B cell (primary cell): ENCODE data around the gene PIPOX. TPM values are rescaled to one million over a fixed set of nuclear protein-coding genes. Genes with fewer than 3 reads are reported as not detected.

Experiments
- ATAC-seq: fragments of 200-7000 bp; cut with Tn5 transposase; one replicate; pipeline ENCODE4 v1.10.0; 2021; ENCODE audit warnings: low read depth, mild to moderate bottlenecking, moderate number of reproducible peaks, moderate library complexity
- CTCF ChIA-PET: fragments of 350-600 bp; sonication (Branson Sonifier 250); formaldehyde crosslinking; loops from one replicate; lab custom pipeline; 2021; ENCODE audit warnings: antibody characterized with exemption, inconsistent platforms; lab: Charles Lee
- POLR2A ChIA-PET: fragments of 350-600 bp; sonication (Branson Sonifier 250); formaldehyde crosslinking; loops from one replicate; lab custom pipeline; 2021; ENCODE audit warnings: antibody characterized with exemption; lab: Charles Lee
- DNase-seq: peaks from one replicate; pipeline ENCODE4 v3.0.0; 2013
- H2AFZ ChIP-seq: 2 replicates; pipeline ENCODE4 v1.6.1; 2012; ENCODE audit warnings: mild to moderate bottlenecking, low read depth, low read length; ENCODE audit not compliant: insufficient read depth, poor library complexity, severe bottlenecking
- H3K27ac ChIP-seq, 2 donors: 1 replicate in 1 of 2; 2 replicates in 1 of 2; pipeline ENCODE4 v1.5.1; 2012 to 2013; ENCODE audit warnings: low read length in 2 of 2, mild to moderate bottlenecking in 2 of 2, moderate library complexity in 1 of 2
- H3K27me3 ChIP-seq, 4 experiments: fragments of 200-600 bp in 1 of 4; sonication (generic) in 1 of 4; replicated peaks in 1 of 4; 1 replicate in 2 of 4; 2 replicates in 2 of 4; pipeline versions ENCODE4 v1.6.1 to v1.7.0; 2013 to 2016; ENCODE audit warnings: low read length in 3 of 4, mild to moderate bottlenecking in 2 of 4, mixed read lengths in 1 of 4, moderate library complexity in 1 of 4; ENCODE audit not compliant: insufficient read depth in 4 of 4, control insufficient read depth in 3 of 4; ENCODE audit errors: control extremely low read depth in 1 of 4
- H3K36me3 ChIP-seq, 2 experiments: replicated peaks in 1 of 2; 1 replicate in 1 of 2; 2 replicates in 1 of 2; pipeline versions ENCODE4 v1.6.1 to v1.7.1; 2013; ENCODE audit warnings: low read length in 1 of 2; ENCODE audit not compliant: insufficient read depth in 2 of 2, control insufficient read depth in 1 of 2; ENCODE audit errors: control extremely low read depth in 1 of 2, extremely low read depth in 1 of 2
- H3K4me1 ChIP-seq, 2 donors: fragments of 200-600 bp in 1 of 2; sonication (generic) in 1 of 2; 1 replicate in 1 of 2; 2 replicates in 1 of 2; pipeline versions ENCODE4 v1.5.1 to v1.6.1; 2013 to 2017; ENCODE audit warnings: low read length in 2 of 2; ENCODE audit not compliant: control insufficient read depth in 2 of 2, insufficient read depth in 2 of 2
- H3K4me2 ChIP-seq: replicated peaks from 2 replicates; pipeline ENCODE3; 2012; ENCODE audit warnings: mild to moderate bottlenecking, low read depth, low read length; ENCODE audit not compliant: poor library complexity, severe bottlenecking
- H3K4me3 ChIP-seq, 5 experiments: fragments of 200-600 bp in 1 of 5; sonication (generic) in 1 of 5; 1 replicate in 3 of 5; 2 replicates in 2 of 5; pipeline versions ENCODE4 v1.5.1 to v1.7.0; 2011 to 2016; ENCODE audit warnings: low read length in 4 of 5, mild to moderate bottlenecking in 4 of 5, low read depth in 2 of 5, control low read depth in 1 of 5, moderate library complexity in 1 of 5; ENCODE audit not compliant: insufficient read depth in 1 of 5; ENCODE audit errors: control extremely low read depth in 1 of 5, extremely low read depth in 1 of 5
- H3K79me2 ChIP-seq: fragments of 200-600 bp; sonication (generic); one replicate; pipeline ENCODE4 v1.6.0; 2016; ENCODE audit warnings: low read length; ENCODE audit not compliant: control insufficient read depth, insufficient read depth
- H3K9ac ChIP-seq: fragments of 200-600 bp; sonication (generic); 2 replicates; pipeline ENCODE4 v1.6.1; 2017; ENCODE audit warnings: mild to moderate bottlenecking, low read length, moderate library complexity
- H3K9me3 ChIP-seq, 3 donors: one replicate each; pipeline versions ENCODE4 v1.6.1 to v1.7.1; 2013; ENCODE audit warnings: low read length in 2 of 3; ENCODE audit not compliant: control insufficient read depth in 2 of 3, insufficient read depth in 1 of 3; ENCODE audit errors: control extremely low read depth in 1 of 3
- H4K20me1 ChIP-seq: 2 replicates; pipeline ENCODE4 v1.6.0; 2012; ENCODE audit warnings: mild to moderate bottlenecking, low read length; ENCODE audit not compliant: insufficient read depth, control insufficient read depth, poor library complexity, severe bottlenecking
- H3K27ac Mint-ChIP-seq: one replicate; pipeline ENCODE4 v1.8.0; 2021; ENCODE audit warnings: mixed read lengths
- H3K27me3 Mint-ChIP-seq: one replicate; pipeline ENCODE4 v1.8.0; 2021; ENCODE audit warnings: mixed read lengths
- H3K4me1 Mint-ChIP-seq: one replicate; pipeline ENCODE4 v1.8.0; 2021; ENCODE audit warnings: mixed read lengths
- H3K4me3 Mint-ChIP-seq: one replicate; pipeline ENCODE4 v1.8.0; 2021; ENCODE audit warnings: mixed read lengths
- H3K9me3 Mint-ChIP-seq: one replicate; pipeline ENCODE4 v1.8.0; 2022; ENCODE audit warnings: mixed read lengths; ENCODE audit not compliant: insufficient read depth
- CTCF ChIP-seq: fragments of 200-600 bp; IDR thresholded peaks from one replicate; pipeline ENCODE4 v1.8.0; 2022; ENCODE audit warnings: antibody characterized with exemption, mild to moderate bottlenecking
- EZH2 ChIP-seq: IDR thresholded peaks from 2 replicates; pipeline ENCODE4 v1.6.1; 2012; ENCODE audit warnings: borderline replicate concordance, low read depth, mild to moderate bottlenecking, moderate library complexity, low read length; ENCODE audit not compliant: insufficient read depth, poor library complexity, severe bottlenecking
- WGBS: methylation state at CpG from one replicate; pipeline ENCODE4 v1.1.5; 2013; ENCODE audit warnings: missing lambda C conversion rate; ENCODE audit not compliant: insufficient coverage; 5-methylcytosine and 5-hydroxymethylcytosine counted together
- intact Hi-C: fragments of 100-400 bp; cut with micrococcal nuclease; formaldehyde crosslinking; loops from one replicate; pipeline ENCODE4 v1.10.0; 2022
- polyA minus RNA-seq: library from RNA; depleted of rRNA, polyadenylated mRNA; stranded (reverse); fragments of >200 nt; gene quantifications from 2 replicates; pipeline ENCODE4 v1.2.3, GENCODE V29; 2012
- polyA plus RNA-seq: library from polyadenylated mRNA; depleted of rRNA; stranded (reverse); fragments of >200 nt; gene quantifications from 2 replicates; pipeline ENCODE4 v1.2.3, GENCODE V29; 2012
- total RNA-seq, 2 donors: library from RNA; stranded (reverse); fragments of 120-200 nt in 1 of 2; gene quantifications; 1 replicate in 1 of 2; 2 replicates in 1 of 2; pipeline versions ENCODE4 v1.2.3 to v1.2.4, GENCODE V29; 2013 to 2022

The PIPOX gene
- total RNA-seq, result 13.5 and 15.0 TPM in 2 replicates
- total RNA-seq (2013), result 4.2 TPM
- 0.59 and 0.95 TPM in 2 replicates for polyA plus RNA-seq
- polyA minus RNA-seq, result 5.6 and 7.4 TPM in 2 replicates

GRCh38 chr17:29042679-29043538 lies at the start of gene PIPOX:
PIPOX (plus strand) TSS chr17:29043141; CDS start chr17:29043226, 85 bp downstream.
- H3K27ac Mint-ChIP-seq, result no peak within 1 kb of the TSS
- CTCF ChIA-PET, result interaction anchor here (0.9 to 1.3 kb wide), 3 partner anchors 69 to 134 kb away, joined by 3 to 6 read pairs (median 3); no protein-coding TSS in a partner anchor

More at GRCh38 chr17:29042679-29043538, at the start of gene PIPOX:
- peak within 1 kb of the TSS; percentile 29 for H3K4me2 ChIP-seq
- ATAC-seq (peak; percentile 33), DNase-seq (peak; percentile 35)
- Mint-ChIP-seq H3K4me1 (peaks cover 16% of the 10 kb centered on the region), H3K27me3 (peaks cover 10% of the 10 kb centered on the region), H3K9me3 (no peaks in the 10 kb centered on the region), H3K4me3 (no peak within 1 kb of the TSS)
- H3K4me3 ChIP-seq, result no peak within 1 kb of the TSS
- TF ChIP-seq EZH2, result no peak
- TF ChIP-seq CTCF, result no peak
- H4K20me1 ChIP-seq, result no peaks in the 10 kb centered on the region
- POLR2A ChIA-PET, result interaction anchor here (0.6 kb wide), 1 partner anchor 191 kb away, joined by 4 read pairs; no protein-coding TSS in a partner anchor
- H3K27me3 ChIP-seq, result peaks cover 0 to 5% (median under 1%) of the 10 kb centered on the region in 4 experiments
- WGBS, result 62% methylated on average over 13 of the region's 13 CpGs
- intact Hi-C loops, result no loop called here
- H2AFZ ChIP-seq, result no peak within 1 kb of the TSS
- no peaks in the 10 kb centered on the region for H3K9me3 ChIP-seq
- H3K4me1 ChIP-seq, result peaks cover 14 to 15% of the 10 kb centered on the region in 2 donors
- H3K79me2 ChIP-seq, result no peaks in the 10 kb centered on the region
- no peak within 1 kb of the TSS for H3K9ac ChIP-seq
- no peaks in the 10 kb centered on the region for H3K36me3 ChIP-seq
- no peak within 1 kb of the TSS for H3K27ac ChIP-seq
